Measurements from ENCODE around the gene YLPM1.

DNA sequence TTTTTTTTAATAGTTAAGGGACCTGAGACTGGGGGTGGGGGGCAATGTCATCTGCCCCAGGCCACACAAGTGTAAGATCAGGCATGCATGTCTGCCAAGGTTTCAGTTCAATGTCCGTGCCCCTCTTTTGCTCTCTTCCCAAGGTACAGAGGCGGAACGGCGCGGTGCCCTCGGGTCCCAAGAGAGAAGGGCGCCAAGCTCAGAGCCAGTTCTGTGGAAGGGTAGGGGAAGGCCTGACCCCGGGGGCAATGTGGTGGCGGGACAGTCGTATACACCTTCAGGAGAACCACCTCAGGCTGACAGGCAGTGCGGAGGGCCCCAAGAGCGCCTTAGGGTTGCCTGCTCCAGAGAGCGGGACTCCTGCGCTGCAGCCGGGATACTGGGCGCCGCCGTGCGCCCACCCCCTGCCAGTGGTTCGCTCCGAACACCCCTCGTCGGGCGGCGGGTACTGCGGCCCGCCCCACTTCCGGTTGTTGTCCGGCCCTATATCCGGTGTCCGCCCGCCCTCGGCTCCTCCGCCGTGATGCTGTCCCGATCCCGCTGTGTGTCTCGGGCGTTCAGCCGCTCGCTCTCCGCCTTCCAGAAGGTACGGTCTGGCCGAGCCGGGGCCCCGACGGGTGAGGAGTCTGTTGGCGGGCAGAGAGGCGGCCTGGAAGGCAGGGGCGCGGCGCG lies 118.5 kb downstream of the YLPM1 start, which contains the start of gene DLST:
- TF ChIP-seq POLR2A (IDR thresholded peaks at IDR 0.05; ENCODE audit: low read depth, low read length) (peak; percentile 91), TAF1 (IDR thresholded peaks at IDR 0.05; ENCODE audit: low read depth, low read length) (peak; percentile 57), POLR2AphosphoS5 (IDR thresholded peaks at IDR 0.05; ENCODE audit: low read depth, low read length) (peak; percentile 92), POU2F2 (IDR thresholded peaks at IDR 0.05; ENCODE audit: low read depth, low read length) (0 out of 2 replicates have a peak, but pooled peaks have one; percentile 43)

Measured in GM12891 (cell line).